Right ventricle myocardium superior (tissue), 1 donor: Measurements from ENCODE around the gene MAP3K4. TPM values are rescaled to one million over a fixed set of nuclear protein-coding genes. Genes with fewer than 3 reads are reported as not detected.

Source experiments
- ATAC-seq: fragments of 200-7000 bp; cut with Tn5 transposase; one replicate; pipeline ENCODE4 v1.9.1; 2020; ENCODE audit warnings: mild to moderate bottlenecking; ENCODE audit not compliant: poor library complexity
- DNase-seq: peaks from one replicate; pipeline ENCODE4 v3.0.0-alpha.2; 2020
- intact Hi-C: fragments of 100-400 bp; cut with DNase I; formaldehyde crosslinking; loops from one replicate; pipeline ENCODE4 v1.11.2; 2022
- total RNA-seq: library from RNA; stranded (reverse); fragmentation: NEBNext Ultra II Directional; extraction: Animal tissue kit (Norgen Biotek cat#: 25700); gene quantifications from one replicate; pipeline ENCODE4 v1.2.1, GENCODE V29; 2021
- donor health status: DM: no; HTN: yes; CAD: no; lungs with severe emphysema.

MAP3K4 gene
- total RNA-seq, 1 donor from 2014 or later: 41.7 TPM

DNA sequence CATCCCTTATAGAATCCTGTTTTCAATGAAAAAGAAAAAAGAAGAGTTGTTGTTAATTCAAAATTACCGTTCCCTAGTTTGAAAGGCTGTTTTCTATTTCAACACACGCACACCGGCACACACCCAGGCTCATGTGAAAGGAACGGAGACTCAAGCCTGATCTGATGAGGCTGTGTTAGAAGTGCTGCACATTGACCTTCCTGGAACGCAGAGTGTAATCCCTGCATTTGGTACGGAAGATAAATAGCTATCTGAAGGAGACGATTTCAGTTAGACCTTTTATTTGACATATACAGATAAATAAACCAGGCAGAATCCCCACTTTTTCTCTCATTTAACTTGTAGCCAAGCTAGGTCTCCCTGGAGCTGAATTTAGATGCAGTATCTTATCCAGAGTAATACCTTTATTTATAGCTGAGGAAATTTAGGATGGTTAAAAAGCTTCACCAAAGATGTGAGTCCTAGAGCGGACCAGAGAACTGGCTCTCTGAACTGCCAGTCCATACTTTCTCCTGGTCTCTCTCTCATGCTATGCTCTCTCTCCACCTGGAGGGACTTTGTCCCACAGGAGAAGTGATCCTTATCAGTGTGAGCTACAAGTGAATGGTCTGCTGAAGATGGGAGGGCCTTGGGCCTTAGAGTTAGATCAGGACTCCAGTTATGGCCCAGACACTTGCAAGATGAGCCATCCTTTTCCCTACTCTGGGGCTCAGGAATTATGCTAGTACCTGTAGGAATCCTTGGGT lies 30.6 kb downstream of the MAP3K4 start:
- intact Hi-C loops: no loop called here
- DNase-seq (no peak), ATAC-seq (no peak)

DNA sequence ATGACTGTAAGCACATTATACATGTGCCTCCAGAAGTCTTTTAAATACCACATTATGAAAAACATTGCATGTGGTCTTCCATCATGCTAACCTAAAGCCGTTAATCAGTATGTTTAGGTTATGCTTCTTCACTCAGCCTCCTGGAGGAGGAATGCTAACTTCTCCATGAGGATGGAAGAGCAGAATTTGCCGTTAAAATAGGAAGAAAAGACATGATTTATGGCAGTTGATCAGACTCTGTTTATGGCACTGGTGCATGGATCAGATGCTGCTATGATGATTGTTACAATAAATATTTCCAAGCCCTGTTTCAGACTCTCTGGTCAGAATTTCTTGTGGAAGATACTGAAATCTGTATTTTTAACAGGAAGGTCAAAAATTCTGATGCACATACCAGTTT lies 31.7 kb downstream of the MAP3K4 start:
- DNase-seq (no peak), ATAC-seq (no peak)
- intact Hi-C loops: no loop called here

DNA sequence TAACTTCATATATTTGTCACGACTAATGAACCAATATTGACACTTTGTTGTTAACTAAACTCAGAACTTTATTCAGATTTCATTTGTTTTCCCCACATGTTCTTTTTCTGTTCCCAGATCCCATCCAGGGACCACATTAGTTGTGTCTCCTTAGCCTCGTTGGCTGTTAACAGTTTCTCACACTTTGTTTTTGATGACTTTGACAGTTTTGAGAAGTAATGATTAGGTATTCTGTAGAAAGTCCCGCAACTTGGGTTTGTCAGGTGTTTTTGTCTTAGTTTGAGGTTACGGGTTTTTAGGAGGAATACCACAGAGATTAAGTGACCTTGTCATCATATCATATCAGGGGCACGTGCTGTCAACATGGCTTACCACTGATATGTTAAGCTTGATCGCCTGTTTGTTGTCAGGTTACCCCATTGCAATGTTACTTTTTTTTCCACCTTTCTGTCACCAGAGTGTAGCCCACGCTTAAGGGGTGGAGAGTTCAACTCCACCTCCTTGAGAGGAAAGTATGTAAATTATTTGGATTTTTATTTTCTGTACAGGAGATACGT lies 32.9 kb downstream of the MAP3K4 start:
- intact Hi-C loops: no loop called here
- ATAC-seq (no peak), DNase-seq (no peak)

DNA sequence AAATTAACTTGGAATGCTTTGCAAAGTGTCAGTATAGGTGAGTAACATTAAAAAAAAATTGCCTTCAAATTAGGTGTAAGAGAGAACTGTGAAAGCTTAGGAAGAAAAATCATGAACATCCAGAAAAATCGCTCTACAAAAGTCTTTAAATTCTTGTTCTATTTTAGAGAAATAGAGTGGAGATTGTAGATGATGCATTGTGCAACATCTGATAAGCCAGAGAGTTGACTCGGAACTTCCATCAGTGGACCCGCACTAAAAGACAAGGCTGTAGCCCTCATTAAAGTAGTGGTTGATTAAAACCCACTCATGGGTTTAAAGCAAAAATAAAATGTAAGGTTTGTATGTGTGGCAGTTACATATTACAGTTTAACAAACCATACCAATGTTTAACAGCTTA lies 35.8 kb downstream of the MAP3K4 start:
- intact Hi-C loops: no loop called here
- ATAC-seq (no peak), DNase-seq (no peak)

DNA sequence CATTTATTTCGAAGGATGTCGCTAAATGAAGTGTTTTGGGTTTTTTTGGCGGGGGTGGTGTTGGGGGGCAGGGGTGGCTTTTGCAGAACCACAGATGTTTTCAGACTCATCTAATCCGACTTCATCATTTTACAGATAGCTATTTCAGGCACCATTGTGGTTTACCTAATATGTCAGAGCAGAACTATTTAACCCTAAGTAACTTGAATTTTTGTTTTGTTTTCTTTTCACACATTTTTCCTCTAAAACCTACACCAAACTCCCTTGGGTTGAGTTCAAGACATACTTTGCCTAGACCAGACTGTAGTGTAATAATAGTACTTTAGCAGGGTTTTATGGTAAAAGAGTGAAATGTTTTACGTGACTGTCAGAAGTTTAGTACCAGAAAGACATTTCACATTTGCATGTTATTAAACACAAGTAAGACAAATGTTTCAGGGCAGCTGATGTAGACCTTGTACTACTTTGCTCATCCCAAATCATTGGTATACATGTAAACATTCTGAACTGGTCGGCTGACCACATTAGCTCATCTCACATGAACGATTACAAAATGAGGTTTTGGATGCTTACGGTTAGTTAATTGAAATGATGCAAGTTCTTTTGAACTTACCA lies 37.7 kb downstream of the MAP3K4 start:
- no peak for DNase-seq
- intact Hi-C loops: no loop called here
- no peak for ATAC-seq

DNA sequence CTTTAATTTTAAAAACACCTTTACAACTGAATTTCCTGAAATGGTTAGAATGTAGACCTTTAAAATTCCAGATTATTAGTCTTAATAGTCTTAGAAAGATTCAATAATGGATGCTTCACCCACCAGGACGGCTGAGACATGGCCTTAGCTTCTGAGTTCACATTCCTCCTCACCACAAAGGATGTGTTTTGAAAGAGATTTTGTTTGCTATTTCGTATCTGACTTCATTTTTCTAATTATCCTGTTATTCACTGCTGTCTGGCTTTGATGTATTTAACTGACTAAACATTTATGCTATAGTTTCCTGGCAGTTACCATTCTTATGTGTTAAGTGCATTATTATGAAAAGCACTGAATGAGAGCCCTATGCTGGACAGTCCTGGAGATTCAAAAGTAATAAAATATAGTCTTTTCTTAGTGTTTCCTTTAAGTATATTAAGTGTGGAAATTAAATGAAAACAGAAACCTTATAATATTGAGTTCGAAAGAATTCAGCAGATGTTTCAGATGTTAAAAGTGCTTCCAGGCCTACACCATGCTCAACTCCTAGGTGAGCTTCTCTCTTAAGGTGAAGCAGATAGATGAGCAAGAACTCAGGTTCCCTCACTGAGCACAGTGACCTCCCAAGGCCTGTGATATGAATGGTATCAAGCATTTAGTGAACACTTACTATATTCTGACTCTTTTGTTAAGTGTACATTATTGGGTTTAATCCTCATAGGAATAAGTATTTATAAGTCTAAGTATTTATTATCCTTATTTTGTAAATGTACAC lies 40.3 kb downstream of the MAP3K4 start:
- intact Hi-C loops: no loop called here
- DNase-seq: no peak
- no peak for ATAC-seq

DNA sequence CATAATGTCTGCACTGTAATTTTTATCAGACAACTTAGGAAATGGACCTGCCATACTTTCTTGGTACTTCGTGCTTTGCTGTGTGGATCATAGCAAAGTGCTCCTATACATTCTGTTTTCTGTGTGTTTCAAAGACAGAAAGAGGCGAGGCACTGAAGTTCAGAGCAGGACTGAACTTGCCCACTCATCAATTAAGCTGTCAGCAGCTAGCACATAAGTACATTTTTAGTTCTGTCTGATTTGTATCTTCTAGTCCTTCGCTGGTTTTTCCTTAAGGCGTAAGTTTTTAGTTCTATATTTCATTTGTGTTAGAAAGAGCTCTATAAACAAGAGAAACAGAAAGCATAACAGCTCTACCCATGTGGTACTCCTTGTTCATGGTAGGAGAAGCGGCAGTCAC lies 42.1 kb downstream of the MAP3K4 start:
- intact Hi-C loops: no loop called here
- no peak for ATAC-seq
- no peak for DNase-seq

DNA sequence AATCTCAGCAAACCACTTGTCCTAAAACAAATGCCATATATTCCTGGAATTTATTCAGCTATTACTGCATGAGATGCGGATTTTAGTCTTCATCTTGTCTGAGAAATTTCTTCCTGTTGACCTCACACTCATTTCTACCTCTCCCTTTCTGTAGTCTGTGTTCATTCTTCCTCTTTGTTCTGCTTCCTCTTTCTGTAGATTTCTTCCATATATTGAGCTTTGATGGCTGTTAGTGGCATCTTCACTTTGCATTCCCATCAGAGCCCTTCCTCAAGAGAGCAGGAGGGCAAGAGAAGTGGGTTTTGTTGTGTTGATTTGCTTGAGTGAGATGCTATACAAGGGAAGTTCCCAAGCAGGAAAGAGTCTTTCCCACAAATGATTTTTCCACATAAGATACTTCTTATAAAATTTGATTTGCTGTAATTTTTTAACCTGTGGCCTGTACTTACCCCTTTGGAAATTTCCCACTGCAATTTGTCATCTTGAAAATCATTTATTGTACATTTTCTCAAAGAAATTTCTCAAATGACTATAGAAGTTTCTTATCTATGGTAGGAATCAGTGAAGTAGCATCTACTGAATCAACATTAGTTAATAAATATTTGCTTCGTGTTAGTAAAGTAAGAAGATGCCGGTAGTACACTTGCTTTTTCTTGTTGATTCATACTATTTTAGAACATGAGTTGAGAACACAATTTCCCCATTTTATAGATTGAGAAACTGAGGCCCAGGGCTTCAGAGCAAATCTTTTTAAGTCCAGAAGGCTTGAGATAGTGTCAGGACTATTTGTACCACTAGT lies 43.8 kb downstream of the MAP3K4 start:
- intact Hi-C loops: no loop called here
- ATAC-seq (no peak), DNase-seq (no peak)

DNA sequence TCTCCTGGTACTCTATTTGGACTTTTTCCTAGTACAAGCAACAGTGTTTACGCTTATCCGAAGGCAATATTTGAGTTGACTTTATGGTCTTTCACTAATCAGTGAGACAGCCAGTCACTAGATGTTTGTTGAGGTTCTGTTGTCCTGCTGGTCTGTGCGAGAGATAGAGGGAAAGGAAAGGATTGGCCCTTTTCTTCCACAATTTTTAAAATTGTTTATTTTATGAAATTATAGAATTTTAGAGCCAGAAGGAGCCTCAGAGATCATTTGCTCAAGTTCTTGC lies 44.4 kb downstream of the MAP3K4 start:
- ATAC-seq (no peak), DNase-seq (no peak)
- intact Hi-C loops: no loop called here

DNA sequence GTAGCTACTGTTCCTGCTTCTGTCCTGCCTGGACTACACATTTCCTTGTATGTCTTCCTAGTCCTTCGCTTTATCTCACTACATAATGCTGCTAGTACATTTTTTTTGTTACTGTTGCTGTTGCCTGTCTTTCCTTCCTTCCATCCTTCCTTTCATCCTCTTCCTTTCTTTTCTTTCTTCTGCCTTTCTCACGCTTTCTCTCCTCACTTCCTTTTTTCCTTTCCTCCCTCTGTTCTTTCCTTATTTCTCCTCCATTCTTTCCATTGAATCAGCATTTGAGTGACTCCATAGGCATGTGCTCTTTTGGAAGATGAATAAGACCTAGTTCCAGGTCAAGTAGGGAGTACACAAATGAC lies 46.3 kb downstream of the MAP3K4 start:
- DNase-seq: no peak
- intact Hi-C loops: no loop called here
- no peak for ATAC-seq

DNA sequence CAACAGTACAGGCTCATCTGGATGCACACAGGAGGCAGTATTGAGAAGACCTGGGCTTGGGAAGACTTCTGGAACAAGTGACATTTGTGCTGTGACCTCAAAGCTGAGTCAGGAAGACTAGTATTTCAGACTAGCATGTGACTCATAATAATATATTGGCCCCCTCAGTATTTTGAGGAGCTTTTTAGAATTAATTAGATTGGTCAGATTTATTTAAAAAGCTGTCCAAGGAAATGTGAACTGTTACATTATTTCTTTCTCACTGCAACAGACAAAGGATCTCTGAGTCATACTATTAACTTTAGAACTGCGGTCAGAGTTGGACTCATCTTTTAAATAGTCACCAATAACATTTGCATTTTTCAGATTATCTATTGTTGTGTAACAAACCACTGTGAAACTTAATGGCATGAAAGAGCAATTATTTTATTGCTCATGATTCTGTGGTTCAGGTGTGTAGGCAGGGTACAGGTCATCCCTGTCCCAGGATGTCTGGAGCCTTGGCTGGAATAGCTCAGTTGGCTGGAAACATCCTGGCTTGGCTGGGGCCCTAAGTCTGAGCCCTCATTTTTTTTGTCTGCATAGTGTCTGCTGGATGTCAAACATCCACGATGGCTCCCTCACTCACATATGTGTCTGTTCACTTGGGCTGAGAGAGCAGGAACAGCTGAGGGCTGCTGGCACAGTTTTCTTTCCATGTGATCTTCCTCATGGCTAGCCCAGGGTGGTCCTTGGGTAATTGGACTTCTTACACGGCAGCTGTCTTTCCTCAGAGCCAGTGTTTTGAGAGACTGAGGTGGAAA lies 46.9 kb downstream of the MAP3K4 start:
- ATAC-seq (peak; percentile 80), DNase-seq (peak; percentile 46)
- intact Hi-C loops: no loop called here

DNA sequence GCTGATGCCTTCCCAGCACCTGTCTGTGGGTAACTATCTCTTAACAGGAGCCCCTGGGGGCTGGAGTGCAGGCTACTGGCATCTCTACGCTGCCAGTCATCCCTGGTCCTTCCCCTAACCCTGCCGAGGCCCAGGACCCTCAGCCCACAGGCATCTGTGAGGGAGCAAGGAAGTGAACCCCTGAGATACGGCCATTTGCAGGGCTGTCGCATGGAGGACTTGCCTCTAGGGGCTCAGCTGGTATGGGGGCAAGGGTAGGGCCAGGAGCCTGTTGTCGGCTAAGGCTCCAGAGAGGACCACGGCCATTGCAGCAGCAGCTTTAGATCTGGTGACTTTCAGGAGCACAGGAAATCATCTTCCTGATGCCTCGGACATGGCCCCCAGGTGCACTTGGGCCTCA lies 49.7 kb downstream of the MAP3K4 start:
- no peak for ATAC-seq
- intact Hi-C loops: no loop called here
- DNase-seq: no peak

DNA sequence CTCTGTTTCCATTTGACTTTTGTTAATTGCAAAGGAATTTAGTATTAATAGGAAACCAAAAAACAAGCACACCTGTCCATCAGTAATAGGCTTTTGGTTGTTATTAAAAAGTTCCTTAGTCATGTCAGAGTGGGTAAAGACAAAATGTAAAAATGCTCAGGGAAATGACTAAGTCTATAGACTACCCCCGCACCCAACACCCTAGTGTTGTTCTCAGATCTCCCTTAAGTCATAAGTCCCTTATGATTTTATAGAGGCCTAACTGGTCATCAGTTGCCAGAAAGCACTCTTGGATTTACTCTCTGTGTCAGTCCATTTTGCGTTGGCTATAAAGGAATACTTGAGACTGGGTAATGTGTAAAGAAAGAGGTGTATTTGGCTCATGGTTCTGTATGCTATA lies 52.8 kb downstream of the MAP3K4 start:
- no peak for ATAC-seq

DNA sequence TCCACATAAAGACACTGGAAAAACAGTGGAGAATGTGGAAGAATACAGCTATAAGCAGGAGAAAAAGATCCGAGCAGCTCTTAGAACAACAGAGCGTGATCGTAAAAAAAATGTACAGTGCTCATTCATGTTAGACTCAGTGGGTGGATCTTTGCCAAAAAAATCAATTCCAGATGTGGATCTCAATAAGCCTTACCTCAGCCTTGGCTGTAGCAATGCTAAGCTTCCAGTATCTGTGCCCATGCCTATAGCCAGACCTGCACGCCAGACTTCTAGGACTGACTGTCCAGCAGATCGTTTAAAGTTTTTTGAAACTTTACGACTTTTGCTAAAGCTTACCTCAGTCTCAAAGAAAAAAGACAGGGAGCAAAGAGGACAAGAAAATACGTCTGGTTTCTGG lies 57.1 kb downstream of the MAP3K4 start:
- ATAC-seq: no peak
- intact Hi-C loops: no loop called here
- no peak for DNase-seq

More for the DNA sequence above, 52.8 kb downstream of the MAP3K4 start:
- intact Hi-C loops: no loop called here
- DNase-seq: no peak

DNA sequence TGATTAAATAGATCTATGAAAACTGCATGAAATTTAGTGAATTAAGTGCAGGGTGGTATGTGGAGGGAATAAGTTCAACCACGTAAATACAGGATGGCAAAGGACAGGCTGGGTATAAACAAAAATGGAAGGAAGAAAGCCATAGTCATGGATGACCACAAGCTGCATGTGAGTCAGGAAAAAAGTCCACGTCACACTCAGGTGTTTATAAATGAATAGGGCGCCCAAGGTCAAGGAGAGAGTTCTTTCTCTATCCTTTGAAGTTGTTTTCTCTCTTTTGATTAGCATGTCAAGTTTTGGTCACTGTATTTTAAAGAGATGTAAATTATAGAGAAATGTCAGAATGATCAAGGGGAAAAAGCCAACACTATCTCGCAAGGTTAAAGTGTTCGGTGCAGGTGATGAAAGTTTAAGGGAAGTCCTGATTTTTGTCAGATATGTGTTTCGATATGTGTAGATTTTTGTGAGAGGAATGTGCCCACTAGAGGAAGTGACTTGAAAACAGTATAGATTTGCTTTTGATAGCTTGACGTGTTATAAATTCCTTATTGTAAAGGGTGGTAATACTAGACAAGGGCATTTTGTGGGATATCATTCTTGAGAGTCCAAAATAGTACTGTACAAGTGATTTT lies 58.7 kb downstream of the MAP3K4 start:
- DNase-seq: no peak
- no peak for ATAC-seq
- intact Hi-C loops: no loop called here

DNA sequence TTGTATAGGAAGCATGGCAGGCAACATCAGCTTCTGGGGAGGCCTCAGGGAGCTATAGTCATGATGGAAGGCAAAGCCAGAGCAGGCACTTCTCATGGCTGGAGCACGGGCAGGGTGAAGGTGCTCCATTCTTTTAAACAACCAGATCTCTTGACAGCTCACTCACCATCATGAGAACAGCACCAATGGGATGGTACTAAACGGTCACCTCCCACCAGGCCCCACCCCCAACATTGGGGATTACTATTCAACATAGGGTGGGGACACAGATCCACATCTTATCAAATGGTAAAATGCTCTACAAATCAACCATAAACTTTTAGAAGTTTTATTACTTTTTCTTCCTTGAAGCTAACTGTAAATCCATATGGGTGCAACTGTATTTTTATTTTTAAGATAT lies 61.5 kb downstream of the MAP3K4 start:
- DNase-seq: no peak
- no peak for ATAC-seq
- intact Hi-C loops: no loop called here

DNA sequence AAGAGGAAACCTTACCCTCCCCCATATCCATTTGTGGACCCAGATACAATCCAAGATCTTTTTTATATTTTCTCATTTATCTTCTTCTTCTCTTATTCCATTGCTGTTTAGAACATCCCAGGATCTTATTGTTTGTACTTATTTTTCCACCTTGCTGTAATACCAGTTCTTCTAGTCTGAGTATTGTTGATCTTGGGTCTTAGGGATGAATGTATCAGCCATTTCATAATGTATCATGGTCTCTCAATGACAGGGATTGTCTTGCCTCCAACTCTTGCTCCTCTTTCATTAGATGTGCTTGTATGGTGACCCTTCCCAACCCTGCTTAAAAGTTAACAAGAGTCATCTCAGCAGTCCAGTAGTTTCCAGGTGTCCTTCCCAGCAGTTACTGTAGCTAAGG lies 63.3 kb downstream of the MAP3K4 start:
- intact Hi-C loops: no loop called here
- no peak for ATAC-seq
- DNase-seq: no peak

DNA sequence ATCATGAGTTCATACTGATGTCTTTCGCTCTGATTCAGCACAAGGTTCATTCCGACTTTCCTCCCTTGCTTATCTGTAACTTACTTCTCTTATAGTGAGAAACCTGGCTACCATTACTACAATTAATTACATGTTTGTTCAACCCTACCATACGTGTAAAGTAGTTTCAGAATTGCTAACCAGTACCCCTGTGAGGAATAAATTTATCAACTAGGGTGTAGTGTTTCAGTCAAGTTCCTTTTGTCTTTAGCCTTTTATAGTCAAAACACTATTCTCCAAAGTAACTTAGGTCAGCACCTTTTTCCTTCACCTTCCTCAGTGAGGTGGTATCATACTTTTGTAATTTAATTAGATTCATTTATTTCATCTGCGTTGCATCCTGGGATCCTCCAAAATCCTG lies 64.9 kb downstream of the MAP3K4 start:
- intact Hi-C loops: no loop called here
- no peak for DNase-seq

More for the DNA sequence above, 64.9 kb downstream of the MAP3K4 start:
- no peak for ATAC-seq
